Stimulated activated CD8-positive, alpha-beta memory T cell treated with anti-CD3 and anti-CD28 coated beads, Interleukin-4, amount 100 ng/mL, for 1 hour (primary cell): ENCODE results near the gene AP5Z1.
"Not testable (repeated sequence)": the region's sequence is repeated elsewhere in the genome, so short reads cannot be mapped to it uniquely, and the experiment has no call there.

ENCODE experiments used
- DNase-seq, 2 donors: peaks; one replicate each; pipeline ENCODE4 v3.0.0-alpha.2; 2020; ENCODE audit warnings: low read depth in 2 of 2, low spot score in 1 of 2

Gene AP5Z1

DNA sequence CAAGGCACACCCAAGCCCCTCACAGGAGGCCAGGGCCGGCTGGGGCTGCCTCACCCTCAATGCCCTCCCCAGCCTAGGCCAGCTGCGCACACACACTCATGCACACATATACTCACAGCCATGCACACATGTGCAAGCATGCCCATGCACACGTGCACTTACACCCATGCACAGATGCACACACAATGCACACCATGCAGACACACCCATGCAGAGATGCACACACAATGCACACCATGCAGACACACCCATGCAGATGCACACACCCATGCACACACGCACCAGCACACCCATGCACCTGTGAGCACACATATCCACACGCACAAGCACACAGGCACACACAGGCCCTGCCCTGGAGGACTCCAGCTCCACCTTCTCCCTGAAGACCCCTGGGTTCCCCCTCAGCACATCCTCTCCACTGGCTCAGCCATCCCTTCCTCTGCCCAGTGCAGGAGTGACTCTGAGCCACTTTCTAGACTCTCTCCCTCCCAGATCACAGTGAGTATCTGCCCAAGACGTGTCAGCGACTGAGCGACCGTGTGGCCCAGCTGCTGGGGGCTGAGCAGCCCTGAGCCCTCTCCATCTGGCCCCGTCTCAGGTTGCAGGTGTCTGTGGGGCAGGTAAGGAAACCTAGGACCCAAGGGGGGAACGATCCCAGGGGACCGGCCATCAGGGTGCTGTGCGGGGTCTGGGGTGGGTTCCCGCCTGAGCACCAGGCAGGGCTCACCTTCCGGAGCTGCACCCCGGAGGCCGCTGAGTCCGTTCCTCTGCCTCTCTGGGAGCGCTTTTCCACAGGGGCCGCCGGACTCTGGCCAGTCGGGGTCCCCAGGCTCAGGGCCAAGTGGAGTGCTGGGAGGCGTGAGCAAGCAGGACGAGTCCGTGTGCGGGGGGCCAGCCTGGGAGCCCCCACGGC, 25.8 kb downstream of the AP5Z1 start:
- DNase-seq, result no peak

DNA sequence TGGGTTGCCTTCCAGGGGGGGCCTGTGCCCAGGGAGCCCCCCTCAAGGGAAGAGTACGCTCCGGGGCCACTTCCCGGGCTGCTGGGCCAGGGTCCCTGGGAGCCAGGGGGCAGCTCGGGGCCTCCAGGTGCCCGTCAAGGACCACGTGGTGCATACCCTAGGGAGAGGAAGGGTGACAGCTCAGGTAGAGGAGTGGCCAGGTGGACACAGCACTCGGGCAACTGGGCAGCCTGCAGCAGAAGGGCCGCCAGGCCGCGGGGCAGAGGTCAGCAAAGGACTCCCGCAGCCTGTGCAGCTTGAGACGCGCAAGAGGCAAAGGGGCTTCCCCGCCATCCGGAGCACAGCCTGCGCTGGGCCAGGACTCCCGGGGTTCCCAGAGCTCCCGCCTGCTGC, 26.4 kb downstream of the AP5Z1 start:
- DNase-seq, result no peak

- not testable (repeated sequence) for DNase-seq
Observed at GRCh38 chr7:4802577-4802976, 27.2 kb downstream of the AP5Z1 start.

- DNase-seq, result no peak
Observed at GRCh38 chr7:4803397-4804241, 28.2 kb downstream of the AP5Z1 start.

DNA sequence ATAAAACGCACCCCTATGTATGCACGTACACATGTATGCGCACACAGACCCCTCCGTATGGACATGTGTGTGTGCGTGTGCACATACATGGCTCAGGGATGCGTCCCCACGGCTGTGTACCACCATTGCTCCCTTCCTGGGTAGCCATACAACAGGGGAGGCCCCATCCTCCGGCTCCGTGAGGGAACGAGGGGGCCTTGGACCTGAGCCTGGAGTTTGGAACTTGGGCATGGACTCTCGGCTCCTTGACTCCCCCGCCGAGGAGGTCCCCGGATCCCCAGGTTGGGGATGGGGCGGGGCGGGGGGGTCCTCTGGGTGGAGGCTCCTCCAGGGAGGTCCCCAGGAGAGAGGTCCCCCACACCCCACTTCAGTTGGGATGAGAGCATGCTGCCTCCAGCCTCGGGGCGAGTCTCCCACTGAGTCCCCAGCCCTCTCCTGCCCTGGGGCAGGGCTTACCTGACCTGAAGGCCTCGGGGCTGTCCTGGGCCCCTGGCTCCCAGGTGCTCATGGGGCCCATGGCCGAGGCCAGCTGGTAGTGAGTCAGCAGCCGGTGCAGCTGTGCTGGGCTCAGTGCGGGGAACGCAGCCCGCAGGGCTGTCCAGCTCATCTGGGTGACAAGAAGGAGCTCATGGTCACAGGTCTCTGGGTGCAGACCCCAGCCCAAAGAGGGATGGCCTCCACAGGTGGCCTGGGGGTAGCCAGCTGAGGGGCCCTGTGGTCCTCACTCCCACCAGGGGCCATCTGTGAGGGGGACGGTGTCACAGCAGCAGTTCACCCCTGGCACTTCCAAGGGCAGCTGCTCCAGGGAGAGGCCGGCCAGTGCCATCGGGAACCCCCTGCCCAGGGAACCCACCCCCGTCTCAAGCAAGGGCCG, 29.9 kb downstream of the AP5Z1 start:
- no peak for DNase-seq

DNA sequence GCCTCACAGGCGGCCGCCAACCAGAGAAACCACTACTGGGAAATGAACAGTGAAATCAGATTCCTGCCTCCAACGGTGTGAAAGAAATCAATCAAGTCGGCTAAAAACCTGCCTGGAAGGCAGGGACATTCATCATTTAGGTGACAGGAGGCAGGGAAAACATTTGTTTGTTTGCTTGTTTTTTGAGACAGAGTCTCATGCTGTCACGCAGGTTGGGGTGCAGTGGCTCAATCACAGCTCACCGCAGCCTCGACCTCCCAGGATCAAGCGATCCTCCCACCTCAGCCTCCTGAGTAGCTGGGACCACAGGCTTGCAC, 30.5 kb downstream of the AP5Z1 start:
- DNase-seq, result no peak

DNA sequence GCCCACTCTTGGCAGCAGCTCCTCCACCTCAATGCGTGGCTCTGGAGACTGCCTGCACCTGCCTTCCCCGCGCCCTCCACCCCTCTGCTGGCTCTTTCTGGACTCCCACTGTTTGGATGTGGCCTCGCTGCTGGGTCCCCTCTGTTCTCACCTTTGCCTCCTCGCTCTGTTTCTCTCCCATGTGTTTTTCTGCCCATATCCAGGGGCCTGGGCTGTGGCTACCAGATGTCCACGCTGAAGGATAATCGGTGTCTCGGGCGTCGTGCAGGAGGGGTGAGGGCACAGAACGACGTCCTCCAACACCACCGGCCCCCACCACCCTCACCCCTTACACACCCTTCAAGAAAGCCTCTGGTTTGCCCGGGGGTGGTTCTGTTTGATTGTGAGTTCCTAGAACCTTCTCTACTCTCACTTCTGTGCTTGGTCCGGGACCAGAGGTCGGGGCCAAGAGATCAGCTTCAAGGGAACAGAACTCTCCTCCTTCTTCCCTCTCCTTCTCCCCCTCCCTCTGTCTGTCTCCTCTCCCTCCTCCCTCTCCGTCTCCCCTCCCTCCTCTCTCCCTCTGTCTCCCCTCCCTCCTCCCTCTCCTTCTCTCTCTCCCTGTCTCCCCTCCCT, 31.7 kb downstream of the AP5Z1 start:
- no peak for DNase-seq

DNA sequence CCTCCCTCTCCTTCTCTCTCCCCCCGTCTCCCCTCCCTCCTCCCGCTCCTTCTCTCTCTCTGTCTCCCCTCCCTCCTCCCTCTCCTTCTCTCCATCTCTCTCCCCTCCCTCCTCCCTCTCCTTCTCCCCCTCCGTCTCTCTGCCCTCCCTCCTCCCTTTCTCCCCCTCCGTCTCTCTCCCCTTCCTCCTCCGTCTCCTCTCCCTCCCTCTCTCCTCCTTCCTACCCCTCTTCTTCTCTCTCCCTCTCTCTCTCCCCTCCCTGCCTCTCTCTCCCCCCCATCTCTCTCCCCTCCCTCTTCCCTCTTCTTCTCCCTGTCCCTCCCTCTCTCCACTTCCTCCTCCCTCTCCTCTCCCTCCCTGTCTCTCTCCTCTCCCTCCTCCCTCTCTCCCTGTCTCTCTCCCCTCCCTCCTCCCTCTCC, 32.2 kb downstream of the AP5Z1 start:
- DNase-seq, result no peak

DNA sequence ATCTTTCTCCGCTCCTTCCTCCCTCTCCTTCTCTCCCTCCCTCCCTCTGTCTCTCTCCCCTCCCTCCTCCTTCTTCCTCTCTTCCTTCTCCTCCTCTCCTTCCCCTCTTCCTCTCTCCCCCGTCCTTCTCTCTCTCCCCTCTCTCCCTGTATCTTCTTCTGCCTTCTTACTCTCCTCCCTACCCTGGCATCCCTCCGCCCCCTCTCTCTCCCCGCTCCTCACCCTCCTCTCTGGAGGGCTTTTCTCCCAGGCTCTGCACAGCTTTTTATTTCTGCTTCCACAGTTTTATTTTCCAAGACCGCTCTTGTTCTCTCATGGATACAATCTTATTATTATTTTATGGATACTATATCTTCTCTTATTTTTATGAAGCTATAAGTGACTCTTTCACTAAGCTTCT, 32.6 kb downstream of the AP5Z1 start:
- no peak for DNase-seq

DNA sequence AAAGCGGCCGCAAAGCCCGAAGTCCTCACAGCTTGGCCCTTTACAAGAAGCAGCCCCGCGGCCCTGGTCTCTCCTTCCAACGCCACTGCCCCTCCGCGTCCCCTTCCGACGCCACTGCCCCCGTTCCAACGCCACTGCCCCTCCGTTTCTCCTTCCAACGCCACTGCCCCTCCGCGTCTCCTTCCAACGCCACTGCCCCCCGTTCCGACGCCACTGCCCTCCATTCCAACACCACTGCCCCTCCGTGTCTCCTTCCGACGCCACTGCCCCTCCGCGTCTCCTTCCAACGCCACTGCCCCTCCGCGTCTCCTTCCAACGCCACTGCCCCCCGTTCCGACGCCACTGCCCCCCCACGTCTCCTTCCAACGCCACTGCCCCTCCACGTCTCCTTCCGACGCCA, 33.1 kb downstream of the AP5Z1 start:
- no peak for DNase-seq

DNA sequence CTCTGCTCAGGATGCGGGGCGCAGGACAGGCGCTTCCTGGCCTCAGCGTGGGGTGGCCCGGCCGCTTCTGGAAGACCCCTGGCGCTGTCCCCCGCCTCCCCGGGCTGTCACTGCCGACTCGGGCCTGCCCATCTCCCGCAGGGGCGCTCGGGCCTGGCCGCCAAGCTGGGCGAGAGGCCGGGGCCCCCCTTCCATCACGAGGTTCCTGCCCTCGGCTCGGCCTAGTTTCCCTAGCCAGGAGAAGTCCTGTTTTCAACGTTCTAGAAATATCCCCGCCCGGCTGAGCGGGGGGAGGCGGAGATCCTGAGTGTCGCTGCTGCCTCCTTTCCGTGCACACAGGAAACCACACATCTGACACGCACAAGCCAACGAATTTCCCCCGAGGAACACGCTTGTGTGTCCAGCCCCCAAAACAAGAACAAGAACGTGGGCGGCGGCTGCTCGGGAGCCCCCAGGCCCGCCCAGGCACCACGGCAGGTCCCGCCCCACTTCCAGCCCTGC, 33.7 kb downstream of the AP5Z1 start:
- no peak for DNase-seq

DNA sequence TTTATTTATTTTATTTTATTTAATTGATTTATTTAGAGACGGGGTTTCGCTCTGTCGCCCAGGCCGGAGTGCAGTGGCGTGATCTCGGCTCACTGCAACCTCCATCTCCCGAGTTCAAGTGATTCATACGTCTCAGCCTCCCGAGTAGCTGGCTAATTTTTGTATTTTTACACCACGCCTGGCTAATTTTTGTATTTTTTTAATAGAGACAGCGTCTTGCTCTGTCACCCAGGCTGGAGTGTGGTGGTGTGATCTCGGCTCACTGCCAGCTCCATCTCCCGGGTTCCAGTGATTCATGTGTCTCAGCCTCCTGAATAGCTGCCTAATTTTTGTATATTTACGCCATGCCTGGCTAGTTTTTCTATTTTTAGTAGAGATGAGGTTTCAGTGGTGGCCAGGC, 34.2 kb downstream of the AP5Z1 start:
- DNase-seq, result no peak

- no peak for DNase-seq
Observed at GRCh38 chr7:4814433-4814832, 39.0 kb downstream of the AP5Z1 start.

DNA sequence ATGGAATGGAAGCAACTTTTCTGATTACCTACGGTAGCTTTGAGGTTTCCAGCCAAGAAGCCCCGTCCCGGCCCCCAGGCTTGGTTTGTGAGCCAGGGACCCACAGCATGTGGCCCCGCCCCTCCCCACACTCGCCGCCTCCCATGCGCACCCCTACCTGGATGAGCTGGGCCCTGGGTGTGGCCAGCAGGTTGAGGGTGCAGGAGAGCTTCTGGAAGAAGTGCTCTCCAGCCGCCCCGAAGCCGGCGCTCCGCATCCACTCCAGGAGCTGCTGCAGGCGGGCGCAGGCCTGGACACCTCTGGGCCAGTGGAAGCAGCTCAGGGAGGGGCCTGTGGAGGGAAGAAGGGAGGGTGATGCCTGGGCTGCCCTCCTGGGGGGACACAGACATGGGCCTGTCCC, 39.7 kb downstream of the AP5Z1 start:
- no peak for DNase-seq

DNA sequence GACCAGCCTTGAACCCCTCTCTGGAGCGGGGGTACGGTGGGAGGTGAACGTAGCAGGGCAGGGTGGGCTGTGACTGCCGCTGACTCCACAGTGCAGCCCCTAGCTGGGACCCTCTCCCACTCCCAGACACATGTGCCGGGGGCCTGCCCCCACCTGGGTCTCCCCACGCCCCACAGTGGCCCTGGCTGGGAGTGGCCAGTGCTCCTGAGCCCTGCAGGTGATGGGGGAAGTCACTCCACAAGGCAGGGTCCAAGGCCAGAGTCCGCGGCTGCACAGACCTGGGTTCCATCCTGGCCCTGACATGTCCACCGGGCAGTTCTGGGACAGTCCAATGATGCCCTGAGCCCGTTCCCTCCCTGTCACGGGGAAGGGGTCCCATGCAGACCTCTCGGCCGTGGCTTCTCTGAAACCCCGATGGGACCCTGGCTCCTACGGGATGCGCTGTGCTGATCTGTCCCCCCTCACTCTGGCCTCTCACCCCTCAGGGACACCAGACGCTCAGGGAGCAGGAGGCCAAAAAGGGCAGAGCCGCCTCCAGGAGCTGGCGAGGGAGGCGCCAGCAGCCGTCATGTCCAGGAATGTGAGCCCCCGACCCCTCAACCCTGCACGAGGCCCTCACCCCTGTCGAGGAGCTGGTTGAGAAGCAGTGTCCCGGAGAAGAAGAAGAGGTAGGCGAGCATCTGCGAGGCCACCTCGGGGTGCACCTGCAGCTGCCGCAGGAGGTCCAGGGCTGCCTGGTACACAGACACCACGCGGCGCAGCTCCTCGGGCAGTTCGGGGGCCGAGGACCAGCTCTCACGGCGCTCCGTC, 40.4 kb downstream of the AP5Z1 start:
- DNase-seq, result no peak

- no peak for DNase-seq
Observed at GRCh38 chr7:4816419-4817080, 41.1 kb downstream of the AP5Z1 start.

GRCh38 chr7:4817178-4817901, 41.9 kb downstream of the AP5Z1 start:
- DNase-seq, result no peak

GRCh38 chr7:4818000-4818794, 42.8 kb downstream of the AP5Z1 start:
- no peak for DNase-seq
